Hair follicular keratinocyte (primary cell): ENCODE measurements around the gene LRATD1. TPM values are rescaled to one million over a fixed set of nuclear protein-coding genes. Genes with fewer than 3 reads are reported as not detected.

Experiments
- total RNA-seq: library from RNA; depleted of rRNA; stranded (reverse); fragments of >200 nt; gene quantifications from 2 replicates; pipeline ENCODE4 v1.2.3, GENCODE V29; 2015

The LRATD1 gene, protein sequence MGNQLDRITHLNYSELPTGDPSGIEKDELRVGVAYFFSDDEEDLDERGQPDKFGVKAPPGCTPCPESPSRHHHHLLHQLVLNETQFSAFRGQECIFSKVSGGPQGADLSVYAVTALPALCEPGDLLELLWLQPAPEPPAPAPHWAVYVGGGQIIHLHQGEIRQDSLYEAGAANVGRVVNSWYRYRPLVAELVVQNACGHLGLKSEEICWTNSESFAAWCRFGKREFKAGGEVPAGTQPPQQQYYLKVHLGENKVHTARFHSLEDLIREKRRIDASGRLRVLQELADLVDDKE
- total RNA-seq: 6.3 and 8.1 TPM in 2 replicates

DNA sequence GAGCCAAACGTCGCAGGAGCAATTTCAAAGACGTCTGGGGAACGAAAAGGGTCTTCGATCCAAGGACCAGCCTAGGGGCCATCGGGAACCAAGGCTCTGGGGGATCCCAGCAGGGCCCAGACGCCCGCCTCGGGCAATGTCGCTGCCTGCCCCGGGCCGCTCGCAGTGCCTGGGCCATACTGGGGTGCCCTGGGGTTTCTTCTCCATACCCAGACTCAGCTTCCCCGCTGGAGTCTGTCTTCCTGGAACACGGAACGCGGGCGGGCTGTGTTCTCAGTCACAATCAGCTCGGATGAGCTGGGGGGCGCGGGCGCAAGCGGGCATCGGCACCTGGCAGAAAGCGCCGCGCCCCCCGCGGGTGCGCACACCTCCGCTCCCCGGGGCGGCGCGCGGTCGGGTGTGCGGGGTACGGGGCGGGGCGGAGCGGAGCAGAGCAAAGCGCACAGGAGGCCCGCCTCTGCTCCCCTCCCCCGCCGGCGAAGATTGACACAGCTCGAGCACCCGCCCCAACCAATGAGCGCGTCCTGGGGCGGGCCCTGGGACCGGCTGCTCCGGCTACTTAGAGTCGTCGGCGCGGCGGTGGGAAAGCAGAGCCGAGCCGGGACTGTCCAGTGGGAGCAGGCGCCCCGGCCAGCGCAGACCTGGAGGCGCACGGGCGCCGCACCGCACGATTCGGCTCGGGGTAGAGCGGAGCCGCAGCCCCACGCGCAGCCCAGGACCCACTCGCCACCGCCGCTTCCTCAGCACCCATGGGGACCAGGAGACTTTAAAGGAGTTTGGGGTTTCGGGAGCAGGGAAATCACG, at the start of gene LRATD1:
TSS of gene LRATD1 (plus strand) at position 585 of the 804 bp plus-strand sequence. CDS start 1,263 bp downstream, outside the sequence.

